NCI-H187 (cell line): Measurements from ENCODE around the gene CTNNA3.

ENCODE experiments used
- DNase-seq, 2 experiments: peaks; one replicate each; lab custom pipeline; 2025; lab: John Stamatoyannopoulos, UW

CTNNA3 gene

DNA sequence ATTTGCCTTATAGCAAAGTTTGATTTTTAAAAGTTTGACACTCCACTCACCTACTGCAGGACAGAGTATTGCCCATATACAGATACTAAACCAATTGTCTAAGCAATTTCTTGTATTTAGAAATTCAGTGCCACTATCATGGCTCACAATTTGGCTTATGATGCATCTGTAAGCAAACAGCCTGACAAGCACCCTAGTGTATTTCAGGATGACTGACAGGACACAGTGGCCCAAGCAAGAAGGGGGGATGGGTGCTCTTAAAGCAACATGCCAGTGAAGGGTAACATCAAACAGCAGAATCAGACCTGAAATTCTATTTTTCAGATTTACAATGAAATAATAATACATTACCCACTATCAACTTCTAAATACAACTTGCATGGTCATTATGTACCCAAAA is 30.5 kb downstream of the CTNNA3 start:
- no peak for DNase-seq

DNA sequence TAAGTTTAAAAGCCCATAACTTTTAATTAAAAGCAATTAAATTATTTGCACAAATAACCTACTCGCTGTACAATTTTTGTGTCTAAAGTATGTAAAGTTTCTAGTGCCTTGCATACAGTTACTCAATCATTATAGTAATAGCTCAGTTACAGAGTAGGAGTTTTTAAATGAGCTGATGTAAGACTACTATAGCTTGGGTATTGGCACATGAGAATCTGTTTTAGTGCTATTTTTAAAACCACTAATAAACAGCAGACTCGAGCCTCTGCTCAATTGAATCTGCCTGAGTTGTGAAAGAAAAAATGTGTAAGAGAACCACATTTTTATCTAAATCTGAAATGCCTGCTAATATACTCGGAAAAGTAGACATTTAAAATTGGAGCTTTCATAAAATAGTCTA is 31.1 kb downstream of the CTNNA3 start:
- no peak for DNase-seq

- DNase-seq, result no peak
These were observed 32.4 kb downstream of the CTNNA3 start for GRCh38 chr10:67663449-67664087.

GRCh38 chr10:67662415-67662814 is 33.6 kb downstream of the CTNNA3 start:
- no peak for DNase-seq

GRCh38 chr10:67659497-67659896 is 36.5 kb downstream of the CTNNA3 start:
- no peak for DNase-seq

- DNase-seq, result no peak
These were observed 38.2 kb downstream of the CTNNA3 start for GRCh38 chr10:67657775-67658174.

- DNase-seq, result no peak
These were observed 45.4 kb downstream of the CTNNA3 start for GRCh38 chr10:67650558-67650957.

DNA sequence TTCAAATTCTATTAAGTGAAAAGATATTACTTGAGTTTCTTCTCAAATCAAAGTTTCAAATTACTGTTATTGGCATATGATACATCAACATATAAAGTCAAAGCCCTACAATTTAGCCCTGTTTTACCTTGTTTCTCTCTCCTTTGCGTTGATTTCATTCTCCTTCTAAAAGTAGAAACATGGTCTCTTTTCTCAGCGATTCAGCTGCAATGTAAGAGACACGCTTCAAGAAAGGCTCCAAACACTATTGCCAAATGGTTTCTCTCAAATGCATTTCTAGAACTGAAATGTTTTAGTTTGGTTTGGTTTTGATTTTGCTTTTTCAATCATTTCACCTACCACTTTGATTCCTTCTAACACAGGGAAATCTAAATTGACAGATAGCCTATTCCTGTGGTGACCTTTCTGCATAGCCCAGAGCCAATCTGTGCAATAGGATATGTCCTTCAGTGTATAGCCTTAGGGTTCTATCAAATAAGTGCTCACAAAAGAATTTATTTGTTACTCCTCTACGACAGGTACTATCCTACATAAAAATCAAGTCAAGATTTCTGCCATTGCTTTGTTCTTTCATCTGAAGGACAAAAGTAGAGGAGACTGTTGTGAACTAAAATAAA is 47.3 kb downstream of the CTNNA3 start:
- no peak for DNase-seq

GRCh38 chr10:67630904-67631303 is 65.1 kb downstream of the CTNNA3 start:
- DNase-seq, result no peak

DNA sequence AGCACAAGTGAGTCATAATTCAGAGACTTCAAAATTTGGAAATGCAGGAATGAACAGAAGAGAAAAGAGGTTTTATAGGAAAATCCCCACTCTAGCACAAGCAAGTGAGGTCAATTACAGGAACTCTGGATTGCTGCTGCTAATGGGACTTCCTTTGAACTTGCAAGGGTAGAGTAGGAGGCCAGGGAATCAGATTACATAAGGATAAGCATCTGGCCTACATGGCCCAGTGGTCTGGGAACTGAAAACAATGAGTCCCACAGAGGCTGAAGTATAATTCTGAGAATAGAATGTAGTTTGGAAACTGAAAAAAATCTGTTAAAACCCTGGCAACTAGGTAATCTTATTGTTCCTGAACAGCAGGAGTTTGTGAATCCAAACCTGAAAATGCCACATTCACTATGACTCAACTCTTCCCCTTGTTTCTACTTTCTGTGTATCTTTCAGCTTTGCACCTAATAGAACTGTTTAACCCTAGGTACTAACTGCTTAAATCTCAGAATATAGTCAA is 66.5 kb downstream of the CTNNA3 start:
- DNase-seq, result no peak

GRCh38 chr10:67622984-67623383 is 73.0 kb downstream of the CTNNA3 start:
- no peak for DNase-seq

DNA sequence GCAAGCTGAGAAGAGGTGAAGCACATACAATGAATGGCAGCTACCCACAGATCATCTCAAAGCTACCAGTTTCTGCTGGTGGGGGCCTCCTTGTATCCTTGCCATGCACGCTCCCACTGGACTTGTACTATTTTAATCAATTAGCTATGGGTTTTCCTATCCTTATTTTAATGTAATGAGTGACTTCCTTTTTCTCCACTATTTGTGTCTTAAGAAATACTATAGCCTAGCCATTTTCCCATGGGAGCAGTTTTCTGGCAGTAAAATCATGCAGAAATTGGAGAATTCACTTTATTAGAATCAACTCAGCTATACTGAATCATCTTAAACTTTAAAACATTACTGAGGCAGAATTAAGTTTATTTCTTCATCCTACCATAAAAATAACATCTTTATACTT is 73.5 kb downstream of the CTNNA3 start:
- no peak for DNase-seq

GRCh38 chr10:67621834-67622233 is 74.2 kb downstream of the CTNNA3 start:
- no peak for DNase-seq

DNA sequence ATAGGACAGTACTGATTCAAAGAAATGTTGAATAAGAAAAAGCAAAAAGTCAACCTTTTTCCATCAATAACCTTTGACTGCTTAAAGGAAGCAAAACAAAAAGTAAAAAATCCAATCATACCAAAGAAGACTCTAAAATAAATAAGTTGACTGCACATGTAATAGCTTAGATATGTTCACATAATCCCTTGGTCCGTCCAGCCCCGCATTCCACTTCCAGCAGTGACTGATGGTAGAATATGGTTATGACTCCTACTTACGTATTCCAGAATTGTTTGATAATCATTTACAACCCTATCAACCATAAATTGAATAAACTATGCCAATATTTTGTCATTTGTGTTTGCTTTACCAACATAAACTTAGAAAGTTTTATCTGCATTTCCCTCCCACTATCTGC is 77.9 kb downstream of the CTNNA3 start:
- no peak for DNase-seq

- no peak for DNase-seq
These were observed 83.1 kb downstream of the CTNNA3 start for GRCh38 chr10:67612577-67613537.

DNA sequence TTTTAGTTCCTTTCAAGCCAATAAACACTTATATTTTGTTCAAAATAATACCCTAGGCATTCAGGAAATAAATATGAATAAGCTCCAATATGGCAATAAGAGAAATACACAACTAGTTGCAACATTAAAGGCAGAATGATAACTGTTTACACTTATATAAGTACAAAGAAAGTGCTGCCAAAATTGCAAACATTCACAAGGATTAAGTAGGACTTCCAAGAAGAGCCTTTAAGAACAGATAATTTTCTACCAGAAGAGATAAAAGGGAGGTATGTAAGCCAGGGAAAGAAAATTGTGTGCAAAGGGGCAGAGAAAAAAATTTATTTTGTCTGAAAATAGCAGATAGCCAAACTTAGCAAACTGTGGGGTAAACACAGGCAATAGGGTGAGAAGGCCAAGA is 83.8 kb downstream of the CTNNA3 start:
- no peak for DNase-seq

DNA sequence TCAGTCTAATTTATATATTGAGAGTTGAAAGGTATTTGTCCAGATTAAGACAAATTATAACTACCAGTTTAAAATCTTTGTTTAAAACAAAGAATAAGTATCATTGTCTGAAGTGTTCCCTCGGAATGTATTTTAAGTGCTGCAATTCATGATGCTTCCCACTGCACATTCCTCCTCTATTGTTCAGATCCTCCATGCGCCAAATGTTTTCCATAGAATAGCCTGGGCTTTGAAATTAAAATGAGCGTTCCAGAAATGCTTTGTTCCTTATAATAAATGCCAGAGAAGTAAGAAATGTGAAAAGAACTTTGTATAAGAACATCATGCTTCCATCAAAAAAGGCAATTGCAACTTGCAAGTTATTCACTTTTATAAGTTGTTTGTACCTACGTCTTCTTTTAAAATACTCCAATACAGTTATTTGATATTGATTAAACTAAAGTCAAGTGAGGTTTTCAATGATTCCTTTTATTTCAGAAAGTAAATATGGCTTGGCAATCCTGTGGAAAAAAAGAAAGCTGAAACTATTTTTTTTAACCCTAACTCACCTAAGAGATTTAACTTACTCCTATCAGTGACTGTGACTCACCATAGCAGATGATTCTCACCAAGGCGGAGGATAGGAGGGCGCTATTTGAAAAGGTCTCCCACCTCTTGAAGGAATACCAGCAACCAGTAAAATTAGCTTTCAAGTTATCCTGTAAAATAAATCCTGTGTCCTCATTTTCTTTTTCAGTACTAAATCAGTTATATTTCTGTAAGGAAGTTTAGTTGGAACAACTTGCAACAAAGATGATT is 85.8 kb downstream of the CTNNA3 start:
- no peak for DNase-seq

DNA sequence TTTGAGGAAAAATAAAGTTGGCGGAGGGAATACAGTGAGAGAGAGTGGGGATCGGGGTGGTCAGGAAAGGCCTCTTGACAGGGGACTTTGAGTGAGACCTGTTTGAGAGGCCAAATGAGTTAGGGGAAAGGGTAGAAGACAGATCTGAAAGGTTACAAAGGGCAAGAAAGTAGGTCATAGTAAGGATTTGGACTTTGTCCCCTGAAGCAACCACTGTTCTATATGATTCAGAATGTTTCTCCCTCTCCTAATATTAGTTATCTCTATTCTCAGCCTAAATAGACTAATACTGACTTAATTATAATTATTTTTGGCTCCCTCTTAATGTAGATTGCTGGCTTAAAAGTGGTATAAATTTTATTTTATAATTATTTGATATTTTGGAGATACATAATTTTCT is 88.0 kb downstream of the CTNNA3 start:
- no peak for DNase-seq

- DNase-seq, result no peak
These were observed 88.5 kb downstream of the CTNNA3 start for GRCh38 chr10:67607472-67607871.

DNA sequence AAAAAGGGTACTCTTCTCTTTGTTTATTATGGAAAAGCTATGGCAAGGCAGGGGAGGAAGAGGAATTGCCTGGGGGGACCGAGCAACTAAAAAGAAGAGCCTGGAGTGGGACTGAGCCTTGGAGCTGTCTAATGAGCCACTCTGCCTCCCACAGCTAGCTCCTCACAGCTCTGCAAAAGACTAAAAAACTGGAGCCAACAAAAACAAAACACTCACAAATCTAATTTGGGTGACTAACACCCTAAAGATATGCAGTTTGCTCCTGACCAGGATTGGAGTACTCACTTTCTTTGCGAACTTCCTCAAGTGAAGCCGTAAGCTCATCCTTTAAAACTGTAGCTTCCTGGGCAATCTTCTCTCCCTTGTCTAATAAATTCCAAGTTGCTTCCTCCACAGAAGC is 89.4 kb downstream of the CTNNA3 start:
- no peak for DNase-seq

DNA sequence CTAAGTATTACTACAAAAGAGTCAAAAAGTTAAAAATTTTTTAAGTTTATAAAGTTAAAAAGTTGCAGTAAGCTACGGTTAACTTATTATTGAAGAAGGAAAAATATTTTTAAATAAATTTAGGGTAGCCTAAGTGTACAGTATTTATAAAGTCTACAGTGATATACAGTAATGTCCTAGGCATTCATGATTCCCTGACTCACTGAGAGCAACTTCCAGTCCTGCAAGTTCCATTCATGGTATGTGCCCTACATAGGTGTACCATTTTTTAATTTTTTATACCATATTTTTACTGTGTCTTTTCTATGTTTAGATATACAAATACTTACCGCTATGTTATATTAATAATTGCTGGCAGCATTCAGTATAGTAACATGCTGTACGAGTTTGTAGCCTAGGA is 92.3 kb downstream of the CTNNA3 start:
- DNase-seq, result no peak

DNA sequence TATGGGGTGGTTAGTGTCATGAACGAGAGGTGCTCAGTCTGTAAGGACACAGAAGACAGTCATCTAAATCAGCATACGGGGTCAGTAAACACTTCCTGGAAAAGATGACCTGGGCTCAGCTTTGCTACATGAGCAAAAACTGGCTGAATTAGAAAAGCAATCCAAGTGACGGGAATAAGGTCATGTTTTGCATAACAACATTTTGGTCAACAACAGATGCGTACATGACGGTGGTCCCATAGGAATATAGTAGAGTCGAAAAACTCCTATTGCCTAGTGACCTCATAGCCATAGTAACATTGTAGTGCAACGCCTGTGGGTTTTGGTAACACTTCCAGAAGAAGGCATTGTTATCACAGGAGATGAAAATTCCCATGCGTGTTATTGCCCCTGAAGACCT is 92.9 kb downstream of the CTNNA3 start:
- no peak for DNase-seq
